ENCODE measurements around the gene ART3. TPM values are rescaled to one million over a fixed set of nuclear protein-coding genes. Genes with fewer than 3 reads are reported as not detected.

ART3 gene
- total RNA-seq, 1 experiment from 2014 or later: not detected

- ChIA-PET CTCF (no interaction called here), POLR2A (no interaction called here)
- H3K36me3 ChIP-seq (ENCODE audit: control insufficient read depth, insufficient read depth, low read length): peaks cover 6% of the 10 kb centered on the region; the same call in 1 of the 2 replicates
- H3K27me3 ChIP-seq (ENCODE audit: control insufficient read depth, insufficient read depth, low read length): no peaks in the 10 kb centered on the region
- in situ Hi-C loops (cut with HindIII; ENCODE audit: low pct_unique_long_range_greater_than_20kb, low sequenced_read_pairs) (no loop called here), intact Hi-C loops (cut with micrococcal nuclease; ENCODE audit: unreplicated experiment) (no loop called here)
- ATAC-seq (no peak), DNase-seq (ENCODE audit: low read depth, low spot score) (no peak)
- H3K9me3 ChIP-seq (ENCODE audit: control insufficient read depth, insufficient read depth, low read depth, low read length): no peaks in the 10 kb centered on the region
- H3K4me3 ChIP-seq (ENCODE audit: low read depth in 2 of 2, low read length in 2 of 2): no peak overlapping the region
- TF ChIP-seq POLR2AphosphoS5 (IDR thresholded peaks at IDR 0.05; ENCODE audit: low read depth, low read length): no peak
- no peak for TF ChIP-seq SIN3A (IDR thresholded peaks at IDR 0.05; ENCODE audit: borderline replicate concordance, insufficient read depth, low read depth, low read length)
- TF ChIP-seq, protein P1, sequence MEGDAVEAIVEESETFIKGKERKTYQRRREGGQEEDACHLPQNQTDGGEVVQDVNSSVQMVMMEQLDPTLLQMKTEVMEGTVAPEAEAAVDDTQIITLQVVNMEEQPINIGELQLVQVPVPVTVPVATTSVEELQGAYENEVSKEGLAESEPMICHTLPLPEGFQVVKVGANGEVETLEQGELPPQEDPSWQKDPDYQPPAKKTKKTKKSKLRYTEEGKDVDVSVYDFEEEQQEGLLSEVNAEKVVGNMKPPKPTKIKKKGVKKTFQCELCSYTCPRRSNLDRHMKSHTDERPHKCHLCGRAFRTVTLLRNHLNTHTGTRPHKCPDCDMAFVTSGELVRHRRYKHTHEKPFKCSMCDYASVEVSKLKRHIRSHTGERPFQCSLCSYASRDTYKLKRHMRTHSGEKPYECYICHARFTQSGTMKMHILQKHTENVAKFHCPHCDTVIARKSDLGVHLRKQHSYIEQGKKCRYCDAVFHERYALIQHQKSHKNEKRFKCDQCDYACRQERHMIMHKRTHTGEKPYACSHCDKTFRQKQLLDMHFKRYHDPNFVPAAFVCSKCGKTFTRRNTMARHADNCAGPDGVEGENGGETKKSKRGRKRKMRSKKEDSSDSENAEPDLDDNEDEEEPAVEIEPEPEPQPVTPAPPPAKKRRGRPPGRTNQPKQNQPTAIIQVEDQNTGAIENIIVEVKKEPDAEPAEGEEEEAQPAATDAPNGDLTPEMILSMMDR (IDR thresholded peaks at IDR 0.05): no peak
- TF ChIP-seq REST (IDR thresholded peaks at IDR 0.05; ENCODE audit: insufficient read depth in 1 of 2, low read depth in 2 of 2, low read length in 1 of 2): no peak
- TF ChIP-seq TCF7L2 (IDR thresholded peaks at IDR 0.05; ENCODE audit: low read depth, low read length): no peak
- no peaks in the 10 kb centered on the region for H3K4me1 ChIP-seq (ENCODE audit: control insufficient read depth, insufficient read depth, low read length)
- H3K27ac ChIP-seq (ENCODE audit: low read length): no peak overlapping the region
- BruUV-seq (replicated peaks): no TSS peak
Observed at GRCh38 chr4:76153356-76153755, 78.8 kb downstream of the ART3 start.

DNA sequence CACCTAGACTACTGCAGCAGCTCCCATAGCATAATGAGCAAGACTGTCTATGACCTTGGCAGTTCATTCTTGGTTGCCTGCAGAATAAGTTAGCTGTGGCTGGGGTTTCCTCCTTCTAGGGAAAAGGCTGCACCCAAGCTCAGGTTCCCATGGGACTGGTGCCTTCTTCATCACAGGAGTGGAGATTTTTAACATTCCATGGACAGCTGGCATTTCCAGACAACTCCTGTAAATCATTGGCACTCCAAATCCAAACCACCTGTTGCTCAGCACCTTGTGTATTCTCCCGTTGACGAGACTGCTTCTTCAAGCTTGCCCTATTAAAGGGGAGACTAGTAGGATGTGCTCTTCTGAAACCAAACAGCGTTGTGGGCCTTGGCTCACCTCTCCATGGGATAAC lies 81.5 kb downstream of the ART3 start:
- BruUV-seq (replicated peaks): no TSS peak
- ChIA-PET POLR2A (no interaction called here), CTCF (no interaction called here)
- Histone ChIP-seq H3K4me1 (ENCODE audit: control insufficient read depth, insufficient read depth, low read length) (no peaks in the 10 kb centered on the region), H3K27me3 (ENCODE audit: control insufficient read depth, insufficient read depth, low read length) (no peaks in the 10 kb centered on the region), H3K36me3 (ENCODE audit: control insufficient read depth, insufficient read depth, low read length) (no peaks in the 10 kb centered on the region; the same call in 1 of the 2 replicates), H3K4me3 (ENCODE audit: low read depth in 2 of 2, low read length in 2 of 2) (no peak overlapping the region), H3K27ac (ENCODE audit: low read length) (no peak overlapping the region), H3K9me3 (ENCODE audit: control insufficient read depth, insufficient read depth, low read depth, low read length) (no peaks in the 10 kb centered on the region)
- DNase-seq (ENCODE audit: low read depth, low spot score): no peak
- in situ Hi-C loops (cut with HindIII; ENCODE audit: low pct_unique_long_range_greater_than_20kb, low sequenced_read_pairs): no loop called here
- TF ChIP-seq SIN3A (IDR thresholded peaks at IDR 0.05; ENCODE audit: borderline replicate concordance, insufficient read depth, low read depth, low read length) (no peak), POLR2AphosphoS5 (IDR thresholded peaks at IDR 0.05; ENCODE audit: low read depth, low read length) (no peak), TCF7L2 (IDR thresholded peaks at IDR 0.05; ENCODE audit: low read depth, low read length) (no peak), REST (IDR thresholded peaks at IDR 0.05; ENCODE audit: insufficient read depth in 1 of 2, low read depth in 2 of 2, low read length in 1 of 2) (no peak)
- TF ChIP-seq, protein P1 (IDR thresholded peaks at IDR 0.05): no peak
- intact Hi-C loops (cut with micrococcal nuclease; ENCODE audit: unreplicated experiment): no loop called here
- no peak for ATAC-seq

Data from Panc1 (cell line).